IMR-90 (cell line): Measurements from ENCODE around the gene SLC66A2. TPM values are rescaled to one million over a fixed set of nuclear protein-coding genes. Genes with fewer than 3 reads are reported as not detected.

ENCODE experiments used
- ATAC-seq: fragments of 200-7000 bp; cut with Tn5 transposase; 2 replicates; pipeline ENCODE4 v1.9.1; 2020; ENCODE audit warnings: low read depth, mild to moderate bottlenecking, moderate library complexity
- BruUV-seq: library from RNA; stranded (reverse); fragments of 400-500 nt; replicated peaks from 2 replicates; lab custom pipeline; 2021; lab: Mats Ljungman, UMichigan
- CTCF ChIA-PET: fragments of 300-600 bp; formaldehyde crosslinking; extraction: SDS; loops from one replicate; lab custom pipeline; 2021; ENCODE audit warnings: antibody characterized with exemption; lab: Yijun Ruan, JAX
- POLR2A ChIA-PET: fragments of 300-600 bp; sonication (Branson Sonifier 250); formaldehyde crosslinking; loops from one replicate; lab custom pipeline; 2022; ENCODE audit warnings: antibody characterized with exemption; ENCODE audit not compliant: unreplicated experiment; lab: Charles Lee
- DNase-seq: peaks from one replicate; pipeline ENCODE4 v3.0.0; 2013
- H2AFZ ChIP-seq: replicated peaks from 2 replicates; pipeline ENCODE3; 2013; ENCODE audit warnings: low read length, mild to moderate bottlenecking; ENCODE audit not compliant: poor library complexity
- H2AK5ac ChIP-seq: 2 replicates; pipeline ENCODE4 v1.6.1; 2013; ENCODE audit warnings: low read depth, low read length, inconsistent platforms
- H2AK9ac ChIP-seq: replicated peaks from 2 replicates; pipeline ENCODE3; 2013; ENCODE audit warnings: mild to moderate bottlenecking, low read depth, low read length, moderate library complexity; ENCODE audit not compliant: poor library complexity
- H2BK120ac ChIP-seq: 2 replicates; pipeline ENCODE4 v1.6.1; 2013; ENCODE audit warnings: low read depth, low read length, inconsistent platforms
- H2BK15ac ChIP-seq: 3 replicates; pipeline ENCODE4 v1.6.1; 2013; ENCODE audit warnings: low read depth, low read length, inconsistent platforms
- H2BK20ac ChIP-seq: 2 replicates; pipeline ENCODE4 v1.6.1; 2013; ENCODE audit warnings: low read depth, mild to moderate bottlenecking, inconsistent platforms, low read length, moderate library complexity
- H2BK5ac ChIP-seq: 2 replicates; pipeline ENCODE4 v1.6.1; 2013; ENCODE audit warnings: mild to moderate bottlenecking, low read depth, low read length, inconsistent platforms; ENCODE audit not compliant: poor library complexity, severe bottlenecking
- H3K14ac ChIP-seq: replicated peaks from 2 replicates; pipeline ENCODE4 v1.6.1; 2013; ENCODE audit warnings: low read depth, low read length, inconsistent platforms
- H3K18ac ChIP-seq: 2 replicates; pipeline ENCODE4 v1.6.1; 2013; ENCODE audit warnings: low read depth, low read length, control low read depth
- H3K23ac ChIP-seq: 2 replicates; pipeline ENCODE4 v1.6.1; 2013; ENCODE audit warnings: low read depth, low read length, inconsistent platforms
- H3K27ac ChIP-seq: 2 replicates; pipeline ENCODE4 v1.5.1; 2013; ENCODE audit warnings: mild to moderate bottlenecking, control low read depth, low read length; ENCODE audit not compliant: insufficient read depth
- H3K27me3 ChIP-seq: 2 replicates; pipeline ENCODE4 v1.6.1; 2013; ENCODE audit warnings: low read length; ENCODE audit not compliant: control insufficient read depth, insufficient read depth
- H3K36me3 ChIP-seq: 2 replicates; pipeline ENCODE4 v1.6.1; 2013; ENCODE audit warnings: low read length, mixed read lengths; ENCODE audit not compliant: control insufficient read depth, insufficient read depth
- H3K4ac ChIP-seq: 2 replicates; pipeline ENCODE4 v1.6.1; 2013; ENCODE audit warnings: low read depth, low read length, inconsistent platforms
- H3K4me1 ChIP-seq: 2 replicates; pipeline ENCODE4 v1.6.1; 2013; ENCODE audit warnings: low read length, mixed read lengths; ENCODE audit not compliant: control insufficient read depth, insufficient read depth
- H3K4me2 ChIP-seq: 2 replicates; pipeline ENCODE4 v1.6.1; 2013; ENCODE audit warnings: low read depth, mild to moderate bottlenecking, control low read depth, low read length, moderate library complexity
- H3K4me3 ChIP-seq: 2 replicates; pipeline ENCODE4 v1.5.1; 2013; ENCODE audit warnings: low read depth, mild to moderate bottlenecking, control low read depth, low read length, moderate library complexity; ENCODE audit not compliant: insufficient read depth
- H3K56ac ChIP-seq: 2 replicates; pipeline ENCODE4 v1.6.1; 2013; ENCODE audit warnings: low read length, inconsistent platforms; ENCODE audit not compliant: insufficient read depth; ENCODE audit errors: extremely low read depth
- H3K79me1 ChIP-seq, 2 experiments: 2 replicates each; pipeline ENCODE4 v1.6.1; 2013; ENCODE audit warnings: low read length in 2 of 2, inconsistent platforms in 1 of 2, low read depth in 1 of 2
- H3K9ac ChIP-seq: 2 replicates; pipeline ENCODE4 v1.6.1; 2013; ENCODE audit warnings: low read depth, low read length, control low read depth
- H3K9me1 ChIP-seq: 2 replicates; pipeline ENCODE4 v1.6.1; 2013; ENCODE audit warnings: low read length, inconsistent platforms; ENCODE audit not compliant: insufficient read depth
- H3K9me3 ChIP-seq: 2 replicates; pipeline ENCODE4 v1.6.1; 2013; ENCODE audit warnings: low read length; ENCODE audit not compliant: control insufficient read depth, insufficient read depth
- H4K20me1 ChIP-seq: 2 replicates; pipeline ENCODE4 v1.6.1; 2013; ENCODE audit warnings: low read length, inconsistent platforms; ENCODE audit not compliant: insufficient read depth
- H4K5ac ChIP-seq: 2 replicates; pipeline ENCODE4 v1.6.1; 2013; ENCODE audit warnings: mild to moderate bottlenecking, low read depth, low read length, control low read depth
- H4K8ac ChIP-seq, 2 experiments: 2 replicates each; pipeline ENCODE4 v1.6.1; 2013; ENCODE audit warnings: low read depth in 2 of 2, low read length in 2 of 2, control low read depth in 1 of 2, inconsistent platforms in 1 of 2
- H4K91ac ChIP-seq: 2 replicates; pipeline ENCODE4 v1.6.1; 2013; ENCODE audit warnings: low read depth, low read length, inconsistent platforms; ENCODE audit not compliant: insufficient read depth
- CEBPB ChIP-seq: IDR thresholded peaks from 2 replicates; pipeline ENCODE4 v1.6.1; 2012; ENCODE audit warnings: low read depth, low read length, improper control_type of control experiment
- FOS ChIP-seq: fragments of 150-350 bp; IDR thresholded peaks from 2 replicates; pipeline ENCODE4 v1.6.1; 2016; ENCODE audit warnings: low read depth, low read length
- MAZ ChIP-seq: IDR thresholded peaks from 2 replicates; pipeline ENCODE4 v1.6.1; 2012; ENCODE audit warnings: low read depth, mild to moderate bottlenecking, low read length, improper control_type of control experiment, moderate library complexity, borderline replicate concordance
- WGBS, 2 experiments: methylation state at CpG; one replicate each; pipeline versions ENCODE4 v1.1.5 to v1.1.7; 2013; ENCODE audit warnings: missing lambda C conversion rate in 2 of 2; ENCODE audit not compliant: insufficient read length in 1 of 2; ENCODE audit errors: extremely low coverage in 2 of 2; 5-methylcytosine and 5-hydroxymethylcytosine counted together
- dilution Hi-C: fragments of 300-500 bp; cut with HindIII; formaldehyde crosslinking; loops from one replicate; pipeline ENCODE4 v1.14.3; 2018; ENCODE audit warnings: low sequenced_read_pairs; ENCODE audit not compliant: unreplicated experiment
- in situ Hi-C: fragments of 300-500 bp; cut with MboI; formaldehyde crosslinking; loops from 3 replicates; pipeline ENCODE4 v1.14.3; 2019; ENCODE audit warnings: low sequenced_read_pairs, inconsistent platforms, mixed read lengths
- intact Hi-C: fragments of 100-400 bp; cut with micrococcal nuclease; formaldehyde crosslinking; loops from 2 replicates; pipeline ENCODE4 v1.10.0; 2022
- polyA plus RNA-seq, 3 experiments: library from polyadenylated mRNA; depleted of rRNA; stranded (reverse); fragments of >200 nt; gene quantifications; 2 replicates each; pipeline ENCODE4 v1.2.3, GENCODE V29; 2012; ENCODE audit warnings: low replicate concordance in 1 of 3
- total RNA-seq: library from RNA; depleted of rRNA; stranded (reverse); fragments of >200 nt; gene quantifications from 2 replicates; pipeline ENCODE4 v1.2.3, GENCODE V29; 2012
- TF ChIP-seq, protein P1 (sequence below): fragments of 150-350 bp; IDR thresholded peaks from 2 replicates; pipeline ENCODE4 v1.6.1; 2016; ENCODE audit warnings: low read depth, mild to moderate bottlenecking, low read length, moderate library complexity, borderline replicate concordance

The SLC66A2 gene
- total and polyA plus RNA-seq, 2 of the 4 experiments (the other 2 are of a cell fraction) = 17.6 to 23.5 TPM

DNA sequence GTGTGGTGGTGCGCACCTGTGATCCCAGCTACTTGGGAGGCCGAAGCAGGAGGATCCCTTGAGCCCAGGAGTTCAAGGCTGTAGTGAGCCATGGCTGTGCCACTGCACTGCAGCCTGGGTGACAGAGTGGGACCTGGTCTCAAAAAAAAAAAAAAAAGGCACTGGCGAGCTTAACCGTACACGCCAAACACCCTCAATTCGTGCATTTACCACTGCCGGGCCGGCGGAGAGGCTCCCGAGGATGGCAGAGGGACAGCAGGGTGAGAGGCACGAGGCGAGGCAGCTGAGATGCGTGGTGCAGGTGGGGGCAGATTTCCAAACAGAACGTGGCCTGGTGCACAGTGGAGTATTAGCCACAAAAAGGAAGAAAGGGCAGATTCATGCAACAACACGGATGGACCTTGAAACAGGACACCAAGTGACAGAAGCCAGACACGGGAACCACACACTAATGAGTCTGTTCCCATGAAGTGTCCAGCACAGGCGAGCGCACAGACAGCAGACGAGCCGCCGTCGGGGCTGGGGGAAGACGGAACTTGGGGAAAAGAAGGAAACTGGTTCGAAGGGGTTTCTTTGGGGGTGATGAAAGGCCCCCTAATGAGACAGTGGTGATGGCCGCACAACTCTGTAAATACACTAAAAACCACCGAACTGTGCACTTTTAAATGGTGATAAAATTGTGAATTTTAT is 27.4 kb downstream of the SLC66A2 start:
- Histone ChIP-seq H2BK20ac (no peak overlapping the region), H3K4ac (no peak overlapping the region), H3K36me3 (peaks cover 36% of the 10 kb centered on the region), H2BK120ac (no peak overlapping the region), H2AFZ (no peak overlapping the region), H3K18ac (no peak overlapping the region), H3K56ac (no peak overlapping the region), H4K5ac (no peak overlapping the region), H3K23ac (no peak overlapping the region), H3K14ac (no peak overlapping the region), H3K79me1 (peaks cover 14 to 43% of the 10 kb centered on the region in 2 experiments; a peak in 3 of 4 replicates), H3K9ac (no peak overlapping the region), H2AK9ac (no peak overlapping the region), H2BK15ac (no peak overlapping the region), H2AK5ac (no peak overlapping the region), H3K9me3 (peaks cover 4% of the 10 kb centered on the region), H3K27me3 (no peaks in the 10 kb centered on the region), H4K20me1 (peaks cover 9% of the 10 kb centered on the region), H3K9me1 (no peaks in the 10 kb centered on the region), H3K4me2 (no peak overlapping the region), H3K27ac (no peak overlapping the region), H3K4me3 (no peak overlapping the region), H3K4me1 (no peaks in the 10 kb centered on the region), H4K91ac (no peak overlapping the region), H4K8ac (no peak overlapping the region), H2BK5ac (no peak overlapping the region)
- DNase-seq (no peak), ATAC-seq (no peak)
- no TSS peak for BruUV-seq
- 92% methylated on average over 10 of the region's 26 CpGs; no CpG with 5 or more reads in 1 of the 2 experiments for WGBS, 2 experiments
- no peak for TF ChIP-seq CEBPB
- TF ChIP-seq FOS = no peak
- TF ChIP-seq, protein P1, sequence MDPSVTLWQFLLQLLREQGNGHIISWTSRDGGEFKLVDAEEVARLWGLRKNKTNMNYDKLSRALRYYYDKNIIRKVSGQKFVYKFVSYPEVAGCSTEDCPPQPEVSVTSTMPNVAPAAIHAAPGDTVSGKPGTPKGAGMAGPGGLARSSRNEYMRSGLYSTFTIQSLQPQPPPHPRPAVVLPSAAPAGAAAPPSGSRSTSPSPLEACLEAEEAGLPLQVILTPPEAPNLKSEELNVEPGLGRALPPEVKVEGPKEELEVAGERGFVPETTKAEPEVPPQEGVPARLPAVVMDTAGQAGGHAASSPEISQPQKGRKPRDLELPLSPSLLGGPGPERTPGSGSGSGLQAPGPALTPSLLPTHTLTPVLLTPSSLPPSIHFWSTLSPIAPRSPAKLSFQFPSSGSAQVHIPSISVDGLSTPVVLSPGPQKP = no peak
- no peak for TF ChIP-seq MAZ
- intact Hi-C loops = no loop called here
- dilution Hi-C loops = no loop called here
- in situ Hi-C loops = no loop called here
- ChIA-PET POLR2A (no interaction called here), CTCF (interaction anchor here (0.5 kb wide), 1 partner anchor 259 kb away, joined by 4 read pairs; no protein-coding TSS in a partner anchor)
